ENCODE measurements around the gene BEND6. TPM values are rescaled to one million over a fixed set of nuclear protein-coding genes. Genes with fewer than 3 reads are reported as not detected.

BEND6 gene
- total and polyA plus RNA-seq, 10 of the 15 experiments (the other 5 are each of a cell fraction or from before 2014, with no cell fraction given): 0.79 to 2.8 (median 1.6) TPM

GRCh38 chr6:56978530-56978929 lies 23.6 kb downstream of the BEND6 start:
- no peak overlapping the region for H3K4me3 ChIP-seq
- peaks cover 8% of the 10 kb centered on the region; the same call in 2 of the 3 replicates for H3K9me3 ChIP-seq (replicated peaks; ENCODE audit: control insufficient read depth, insufficient read depth, low read length)
- ChIA-PET CTCF (interaction anchor here (0.5 kb wide), 1 partner anchor 40 kb away, joined by 3 read pairs; no protein-coding TSS in a partner anchor), POLR2A (no interaction called here), RAD21 (ENCODE audit: unreplicated experiment) (no interaction called here), SMC1A (ENCODE audit: uncharacterized antibody, unreplicated experiment) (interaction anchor here (1.2 kb wide), 1 partner anchor 152 kb away, joined by 3 read pairs; no protein-coding TSS in a partner anchor)
- TF ChIP-seq NR2C2 (IDR thresholded peaks at IDR 0.05; ENCODE audit: borderline replicate concordance, control insufficient read depth, insufficient read length, low read depth) (no peak), TARDBP (IDR thresholded peaks at IDR 0.05; ENCODE audit: borderline replicate concordance) (no peak), EED (IDR thresholded peaks at IDR 0.05; ENCODE audit: low read depth) (no peak), SMARCA5 (IDR thresholded peaks at IDR 0.05) (no peak), PBX3 (IDR thresholded peaks at IDR 0.05; ENCODE audit: insufficient replicate concordance, low read depth, low read length) (no peak), POLR2AphosphoS5 (IDR thresholded peaks at IDR 0.05; ENCODE audit: low read length) (no peak), KLF5 (IDR thresholded peaks at IDR 0.05; ENCODE audit: partially characterized antibody) (no peak), SREBF2 (IDR thresholded peaks at IDR 0.05; ENCODE audit: low read length) (no peak), BCL11A (IDR thresholded peaks at IDR 0.05; ENCODE audit: low read depth, low read length) (no peak)
- TF ChIP-seq, protein P1, sequence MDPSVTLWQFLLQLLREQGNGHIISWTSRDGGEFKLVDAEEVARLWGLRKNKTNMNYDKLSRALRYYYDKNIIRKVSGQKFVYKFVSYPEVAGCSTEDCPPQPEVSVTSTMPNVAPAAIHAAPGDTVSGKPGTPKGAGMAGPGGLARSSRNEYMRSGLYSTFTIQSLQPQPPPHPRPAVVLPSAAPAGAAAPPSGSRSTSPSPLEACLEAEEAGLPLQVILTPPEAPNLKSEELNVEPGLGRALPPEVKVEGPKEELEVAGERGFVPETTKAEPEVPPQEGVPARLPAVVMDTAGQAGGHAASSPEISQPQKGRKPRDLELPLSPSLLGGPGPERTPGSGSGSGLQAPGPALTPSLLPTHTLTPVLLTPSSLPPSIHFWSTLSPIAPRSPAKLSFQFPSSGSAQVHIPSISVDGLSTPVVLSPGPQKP (IDR thresholded peaks at IDR 0.05; ENCODE audit: low read depth, low read length): no peak
- TF ChIP-seq, protein P2, sequence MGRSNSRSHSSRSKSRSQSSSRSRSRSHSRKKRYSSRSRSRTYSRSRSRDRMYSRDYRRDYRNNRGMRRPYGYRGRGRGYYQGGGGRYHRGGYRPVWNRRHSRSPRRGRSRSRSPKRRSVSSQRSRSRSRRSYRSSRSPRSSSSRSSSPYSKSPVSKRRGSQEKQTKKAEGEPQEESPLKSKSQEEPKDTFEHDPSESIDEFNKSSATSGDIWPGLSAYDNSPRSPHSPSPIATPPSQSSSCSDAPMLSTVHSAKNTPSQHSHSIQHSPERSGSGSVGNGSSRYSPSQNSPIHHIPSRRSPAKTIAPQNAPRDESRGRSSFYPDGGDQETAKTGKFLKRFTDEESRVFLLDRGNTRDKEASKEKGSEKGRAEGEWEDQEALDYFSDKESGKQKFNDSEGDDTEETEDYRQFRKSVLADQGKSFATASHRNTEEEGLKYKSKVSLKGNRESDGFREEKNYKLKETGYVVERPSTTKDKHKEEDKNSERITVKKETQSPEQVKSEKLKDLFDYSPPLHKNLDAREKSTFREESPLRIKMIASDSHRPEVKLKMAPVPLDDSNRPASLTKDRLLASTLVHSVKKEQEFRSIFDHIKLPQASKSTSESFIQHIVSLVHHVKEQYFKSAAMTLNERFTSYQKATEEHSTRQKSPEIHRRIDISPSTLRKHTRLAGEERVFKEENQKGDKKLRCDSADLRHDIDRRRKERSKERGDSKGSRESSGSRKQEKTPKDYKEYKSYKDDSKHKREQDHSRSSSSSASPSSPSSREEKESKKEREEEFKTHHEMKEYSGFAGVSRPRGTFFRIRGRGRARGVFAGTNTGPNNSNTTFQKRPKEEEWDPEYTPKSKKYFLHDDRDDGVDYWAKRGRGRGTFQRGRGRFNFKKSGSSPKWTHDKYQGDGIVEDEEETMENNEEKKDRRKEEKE (IDR thresholded peaks at IDR 0.05): no peak
- TF ChIP-seq, protein P3, sequence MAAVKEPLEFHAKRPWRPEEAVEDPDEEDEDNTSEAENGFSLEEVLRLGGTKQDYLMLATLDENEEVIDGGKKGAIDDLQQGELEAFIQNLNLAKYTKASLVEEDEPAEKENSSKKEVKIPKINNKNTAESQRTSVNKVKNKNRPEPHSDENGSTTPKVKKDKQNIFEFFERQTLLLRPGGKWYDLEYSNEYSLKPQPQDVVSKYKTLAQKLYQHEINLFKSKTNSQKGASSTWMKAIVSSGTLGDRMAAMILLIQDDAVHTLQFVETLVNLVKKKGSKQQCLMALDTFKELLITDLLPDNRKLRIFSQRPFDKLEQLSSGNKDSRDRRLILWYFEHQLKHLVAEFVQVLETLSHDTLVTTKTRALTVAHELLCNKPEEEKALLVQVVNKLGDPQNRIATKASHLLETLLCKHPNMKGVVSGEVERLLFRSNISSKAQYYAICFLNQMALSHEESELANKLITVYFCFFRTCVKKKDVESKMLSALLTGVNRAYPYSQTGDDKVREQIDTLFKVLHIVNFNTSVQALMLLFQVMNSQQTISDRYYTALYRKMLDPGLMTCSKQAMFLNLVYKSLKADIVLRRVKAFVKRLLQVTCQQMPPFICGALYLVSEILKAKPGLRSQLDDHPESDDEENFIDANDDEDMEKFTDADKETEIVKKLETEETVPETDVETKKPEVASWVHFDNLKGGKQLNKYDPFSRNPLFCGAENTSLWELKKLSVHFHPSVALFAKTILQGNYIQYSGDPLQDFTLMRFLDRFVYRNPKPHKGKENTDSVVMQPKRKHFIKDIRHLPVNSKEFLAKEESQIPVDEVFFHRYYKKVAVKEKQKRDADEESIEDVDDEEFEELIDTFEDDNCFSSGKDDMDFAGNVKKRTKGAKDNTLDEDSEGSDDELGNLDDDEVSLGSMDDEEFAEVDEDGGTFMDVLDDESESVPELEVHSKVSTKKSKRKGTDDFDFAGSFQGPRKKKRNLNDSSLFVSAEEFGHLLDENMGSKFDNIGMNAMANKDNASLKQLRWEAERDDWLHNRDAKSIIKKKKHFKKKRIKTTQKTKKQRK (IDR thresholded peaks at IDR 0.05; ENCODE audit: low read depth, low read length): no peak
- TF ChIP-seq, protein P4, sequence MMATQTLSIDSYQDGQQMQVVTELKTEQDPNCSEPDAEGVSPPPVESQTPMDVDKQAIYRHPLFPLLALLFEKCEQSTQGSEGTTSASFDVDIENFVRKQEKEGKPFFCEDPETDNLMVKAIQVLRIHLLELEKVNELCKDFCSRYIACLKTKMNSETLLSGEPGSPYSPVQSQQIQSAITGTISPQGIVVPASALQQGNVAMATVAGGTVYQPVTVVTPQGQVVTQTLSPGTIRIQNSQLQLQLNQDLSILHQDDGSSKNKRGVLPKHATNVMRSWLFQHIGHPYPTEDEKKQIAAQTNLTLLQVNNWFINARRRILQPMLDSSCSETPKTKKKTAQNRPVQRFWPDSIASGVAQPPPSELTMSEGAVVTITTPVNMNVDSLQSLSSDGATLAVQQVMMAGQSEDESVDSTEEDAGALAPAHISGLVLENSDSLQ (IDR thresholded peaks at IDR 0.05): no peak
- no peak for DNase-seq (ENCODE audit: low read depth, low spot score)
- ATAC-seq: no peak
- no peaks in the 10 kb centered on the region for H3K79me2 ChIP-seq (ENCODE audit: control insufficient read depth, insufficient read depth, low read length)
- H3K4me2 ChIP-seq (ENCODE audit: control insufficient read depth, insufficient read depth): no peak overlapping the region
- WGBS (ENCODE audit: insufficient coverage, insufficient replicate concordance, low lambda C conversion rate, missing lambda C conversion rate): 95% methylated on average over 1 of the region's 1 CpG
- no peak overlapping the region for H3K9ac ChIP-seq (ENCODE audit: control insufficient read depth, insufficient read depth, low read length)
- intact Hi-C loops (cut with micrococcal nuclease; ENCODE audit: unreplicated experiment): no loop called here
- no peaks in the 10 kb centered on the region for H3K27me3 ChIP-seq (replicated peaks in 1 of 2; ENCODE audit: control insufficient read depth in 2 of 2, insufficient read depth in 2 of 2, low read length in 1 of 2)
- H3K4me1 ChIP-seq (ENCODE audit: control insufficient read depth, insufficient read depth, low read length): no peaks in the 10 kb centered on the region
- H3K27ac ChIP-seq (ENCODE audit: control insufficient read depth, insufficient read depth): no peak overlapping the region
- in situ Hi-C loops (cut with MboI): no loop called here
- no peak for FAIRE-seq
- BruUV-seq (replicated peaks): no TSS peak
- H2AFZ ChIP-seq (ENCODE audit: control insufficient read depth, low read depth, low read length): no peak overlapping the region
- H4K20me1 ChIP-seq (ENCODE audit: control insufficient read depth, insufficient read depth): no peaks in the 10 kb centered on the region
- H3K36me3 ChIP-seq (ENCODE audit: control insufficient read depth in 2 of 2, insufficient read depth in 2 of 2, low read length in 1 of 2): no peaks in the 10 kb centered on the region
